ENCODE results near the gene PKP2. TPM values are rescaled to one million over a fixed set of nuclear protein-coding genes. Genes with fewer than 3 reads are reported as not detected.

Gene PKP2
- total and polyA plus RNA-seq, 2 of the 8 experiments (the other 6 are each of a cell fraction or from before 2014, with no cell fraction given) = 9.6 to 44.8 TPM

- Histone ChIP-seq H2BK20ac (ENCODE audit: low read length) (no peak overlapping the region), H2AFZ (ENCODE audit: low read length) (no peak overlapping the region), H3K4me2 (ENCODE audit: insufficient read depth in 1 of 2, low read depth in 2 of 2, low read length in 2 of 2) (no peak overlapping the region), H3K79me1 (ENCODE audit: low read depth, low read length) (0 out of 2 replicates have a peak, but pooled peaks cover 2% of the 10 kb centered on the region), H3K23me2 (ENCODE audit: low read depth, low read length) (no peaks in the 10 kb centered on the region), H2BK5ac (ENCODE audit: low read depth, low read length) (no peak overlapping the region; the same call in 1 of the 2 replicates), H3K4me3 (ENCODE audit: extremely low read depth in 1 of 4, insufficient read depth in 2 of 4, low read depth in 3 of 4, low read length in 4 of 4) (no peak overlapping the region), H3K27me3 (replicated peaks in 1 of 4; ENCODE audit: control insufficient read depth in 3 of 4, extremely low read depth in 1 of 4, insufficient read depth in 3 of 4, low read length in 3 of 4) (no peaks in the 10 kb centered on the region), H3K23ac (ENCODE audit: insufficient read length) (no peak overlapping the region), H3K9ac (replicated peaks in 1 of 4; ENCODE audit: extremely low read depth in 1 of 4, low read depth in 3 of 4, low read length in 3 of 4) (no peak overlapping the region), H3K36me3 (ENCODE audit: control insufficient read depth in 2 of 4, insufficient read depth in 4 of 4, low read length in 3 of 4) (peaks cover 0 to 9% (median 7%) of the 10 kb centered on the region in 4 experiments; a peak in 3 of 8 replicates), H4K8ac (ENCODE audit: extremely low read depth, insufficient read depth, low read length) (no peak overlapping the region; the same call in 1 of the 2 replicates), H2BK12ac (ENCODE audit: low read depth, low read length) (no peak overlapping the region), H2AK5ac (ENCODE audit: low read depth, low read length) (no peak overlapping the region), H3K9me3 (ENCODE audit: insufficient read depth in 2 of 2, low read depth in 1 of 2, low read length in 1 of 2) (no peaks in the 10 kb centered on the region), H3K14ac (ENCODE audit: insufficient read length) (no peak overlapping the region), H4K5ac (ENCODE audit: insufficient read length, low read depth, low read length) (no peak overlapping the region), H3K18ac (ENCODE audit: extremely low read depth, low read length) (no peak overlapping the region), H2BK120ac (replicated peaks; ENCODE audit: low read depth, low read length) (no peak overlapping the region), H2BK15ac (ENCODE audit: low read length) (no peak overlapping the region), H3K56ac (replicated peaks; ENCODE audit: insufficient read length, low read depth, low read length) (no peak overlapping the region), H3K79me2 (ENCODE audit: control insufficient read depth in 1 of 2, insufficient read depth in 2 of 2, low read length in 2 of 2) (0 out of 4 replicates have a peak, but pooled peaks cover 0 to 5% of the 10 kb centered on the region in 2 experiments), H3K27ac (ENCODE audit: low read depth, low read length) (no peak overlapping the region), H3K4ac (replicated peaks; ENCODE audit: insufficient read length, low read depth, low read length) (no peak overlapping the region), H4K91ac (replicated peaks; ENCODE audit: insufficient read length, low read length) (no peak overlapping the region), H3K4me1 (replicated peaks in 1 of 4; ENCODE audit: control insufficient read depth in 3 of 4, insufficient read depth in 4 of 4, low read length in 3 of 4) (peaks cover 0 to 8% (median 1%) of the 10 kb centered on the region in 4 experiments; a peak in 3 of 7 replicates), H4K20me1 (replicated peaks in 1 of 2; ENCODE audit: control insufficient read depth in 1 of 2, insufficient read depth in 2 of 2, low read length in 2 of 2) (peaks cover 0 to 1% of the 10 kb centered on the region in 2 experiments)
- DNase-seq (ENCODE audit: low read depth in 1 of 2, low spot score in 2 of 2) (no peak), FAIRE-seq (no peak)
- POLR2A ChIA-PET (ENCODE audit: partially characterized antibody) = interaction anchor here (0.6 to 1.1 kb wide), 2 partner anchors 127 to 193 kb away, joined by 3 read pairs; no protein-coding TSS in a partner anchor
- CTCF ChIA-PET (ENCODE audit: partially characterized antibody) = interaction anchor here (0.8 kb wide), 1 partner anchor 126 kb away, joined by 6 read pairs; the partner anchor contains the start of gene YARS2
- 77% methylated on average over 7 of the region's 7 CpGs; no CpG with 5 or more reads in 1 of the 2 experiments for WGBS, 2 experiments (ENCODE audit: extremely low coverage in 1 of 2, insufficient coverage in 1 of 2, insufficient read length in 1 of 2, insufficient replicate concordance in 2 of 2, low coverage in 1 of 2, low lambda C conversion rate in 2 of 2, missing lambda C conversion rate in 1 of 2)
- no peak for TF ChIP-seq POU5F1 (IDR thresholded peaks at IDR 0.05; ENCODE audit: low read depth, low read length)
- TF ChIP-seq ATF2 (IDR thresholded peaks at IDR 0.05; ENCODE audit: low read length) = no peak
These were observed 14.9 kb downstream of the PKP2 start for GRCh38 chr12:32881702-32882101.
